HEK293 (cell line): ENCODE data around the gene CDT1.

Source experiments
- AEBP2 ChIP-seq: fragments of 450-650 bp; formaldehyde crosslinking; IDR thresholded peaks from 2 replicates; pipeline ENCODE4 v1.5.1; 2016; ENCODE audit warnings: missing biosample characterization, missing genetic modification characterization, borderline replicate concordance
- HOXC10 ChIP-seq: sonication (generic); formaldehyde crosslinking; IDR thresholded peaks from 2 replicates; pipeline ENCODE4 v1.8.1; 2023; ENCODE audit warnings: mild to moderate bottlenecking, missing genetic modification reagents
- INSM2 ChIP-seq: fragments of 450-650 bp; formaldehyde crosslinking; IDR thresholded peaks from 2 replicates; pipeline ENCODE4 v1.5.1; 2016; ENCODE audit warnings: missing biosample characterization, missing genetic modification characterization
- KLF1 ChIP-seq: fragments of 450-650 bp; formaldehyde crosslinking; IDR thresholded peaks from 2 replicates; pipeline ENCODE4 v1.5.1; 2016; ENCODE audit warnings: missing biosample characterization, missing genetic modification characterization
- PRDM6 ChIP-seq: fragments of 450-650 bp; formaldehyde crosslinking; IDR thresholded peaks from 2 replicates; pipeline ENCODE4 v1.5.1; 2017; ENCODE audit warnings: missing biosample characterization, missing genetic modification characterization
- REST ChIP-seq: fragments of 450-650 bp; formaldehyde crosslinking; IDR thresholded peaks from 2 replicates; pipeline ENCODE4 v1.5.1; 2016; ENCODE audit warnings: missing biosample characterization, missing genetic modification characterization
- ZBTB44 ChIP-seq: fragments of 450-650 bp; IDR thresholded peaks from 2 replicates; pipeline ENCODE4 v1.5.1; 2018; ENCODE audit warnings: missing biosample characterization, mild to moderate bottlenecking, missing genetic modification characterization
- ZFP41 ChIP-seq: fragments of 450-650 bp; formaldehyde crosslinking; IDR thresholded peaks from 2 replicates; pipeline ENCODE4 v1.5.1; 2016; ENCODE audit warnings: missing biosample characterization, missing genetic modification characterization, borderline replicate concordance
- ZIC2 ChIP-seq: fragments of 450-650 bp; formaldehyde crosslinking; IDR thresholded peaks from 2 replicates; pipeline ENCODE4 v1.5.1; 2016; ENCODE audit warnings: missing biosample characterization, missing genetic modification characterization
- ZNF221 ChIP-seq: fragments of 450-650 bp; formaldehyde crosslinking; IDR thresholded peaks from 2 replicates; pipeline ENCODE4 v1.5.1; 2017; ENCODE audit warnings: missing biosample characterization, missing genetic modification characterization, borderline replicate concordance
- ZNF223 ChIP-seq: fragments of 450-650 bp; formaldehyde crosslinking; IDR thresholded peaks from 2 replicates; pipeline ENCODE4 v1.5.1; 2016; ENCODE audit warnings: missing biosample characterization, missing genetic modification characterization
- ZNF280D ChIP-seq: fragments of 450-650 bp; formaldehyde crosslinking; IDR thresholded peaks from 2 replicates; pipeline ENCODE4 v1.5.1; 2016; ENCODE audit warnings: missing biosample characterization, missing genetic modification characterization
- ZNF423 ChIP-seq: fragments of 450-650 bp; formaldehyde crosslinking; IDR thresholded peaks from 2 replicates; pipeline ENCODE4 v1.5.1; 2016; ENCODE audit warnings: missing biosample characterization, missing genetic modification characterization
- ZNF433 ChIP-seq: fragments of 450-650 bp; formaldehyde crosslinking; IDR thresholded peaks from 2 replicates; pipeline ENCODE4 v1.5.1; 2016; ENCODE audit warnings: missing biosample characterization, missing genetic modification characterization, low read depth
- ZNF488 ChIP-seq: fragments of 450-650 bp; formaldehyde crosslinking; IDR thresholded peaks from 2 replicates; pipeline ENCODE4 v1.5.1; 2016; ENCODE audit warnings: missing biosample characterization, missing genetic modification characterization
- ZNF530 ChIP-seq: fragments of 450-650 bp; formaldehyde crosslinking; IDR thresholded peaks from 2 replicates; pipeline ENCODE4 v1.5.1; 2016; ENCODE audit warnings: low read depth, missing biosample characterization, missing genetic modification characterization
- ZNF561 ChIP-seq: fragments of 450-650 bp; IDR thresholded peaks from 2 replicates; pipeline ENCODE4 v1.5.1; 2018; ENCODE audit warnings: missing biosample characterization, missing genetic modification characterization, borderline replicate concordance
- ZNF580 ChIP-seq: fragments of 450-650 bp; formaldehyde crosslinking; IDR thresholded peaks from 2 replicates; pipeline ENCODE4 v1.5.1; 2016; ENCODE audit warnings: missing biosample characterization, missing genetic modification characterization
- ZNF623 ChIP-seq: fragments of 450-650 bp; formaldehyde crosslinking; IDR thresholded peaks from 2 replicates; pipeline ENCODE4 v1.5.1; 2016; ENCODE audit warnings: missing biosample characterization, missing genetic modification characterization
- ZNF701 ChIP-seq: fragments of 450-650 bp; formaldehyde crosslinking; IDR thresholded peaks from 2 replicates; pipeline ENCODE4 v1.5.1; 2016; ENCODE audit warnings: missing biosample characterization, missing genetic modification characterization
- ZNF768 ChIP-seq: fragments of 450-650 bp; formaldehyde crosslinking; IDR thresholded peaks from 2 replicates; pipeline ENCODE4 v1.5.1; 2018; ENCODE audit warnings: missing biosample characterization, mild to moderate bottlenecking, missing genetic modification characterization
- ZSCAN18 ChIP-seq: fragments of 450-650 bp; formaldehyde crosslinking; IDR thresholded peaks from 2 replicates; pipeline ENCODE4 v1.5.1; 2016; ENCODE audit warnings: missing biosample characterization, missing genetic modification characterization

Gene CDT1

GRCh38 chr16:88811769-88812512, 8.4 kb downstream of the CDT1 start, which contains the start of gene APRT (continued):
- TF ChIP-seq PRDM6: no peak
- no peak for TF ChIP-seq HOXC10 (CRISPR knock-in tag)
- no peak for TF ChIP-seq ZNF488 (tag by site-specific recombination)
- no peak; the same call in 1 of the 2 replicates for TF ChIP-seq ZNF223 (tag by site-specific recombination)
- no peak for TF ChIP-seq ZNF433
- peak; percentile 41; the same call in 1 of the 2 replicates for TF ChIP-seq REST
- TF ChIP-seq INSM2: no peak
- TF ChIP-seq ZNF701: no peak
- TF ChIP-seq ZNF221: no peak
- TF ChIP-seq ZNF580 (tag by site-specific recombination): no peak
- no peak for TF ChIP-seq AEBP2 (tag by site-specific recombination)
- no peak; the same call in 1 of the 2 replicates for TF ChIP-seq ZBTB44 (tag by site-specific recombination)
- no peak for TF ChIP-seq ZNF623 (tag by site-specific recombination)
- peak; percentile 10; the same call in 1 of the 2 replicates for TF ChIP-seq ZNF768 (tag by site-specific recombination)
- no peak for TF ChIP-seq ZNF280D (tag by site-specific recombination)
- TF ChIP-seq ZNF561: 0 out of 2 replicates have a peak, but pooled peaks have one; percentile 34
- TF ChIP-seq KLF1 (tag by site-specific recombination): peak; percentile 99
- no peak for TF ChIP-seq ZNF530
- TF ChIP-seq ZIC2 (tag by site-specific recombination): no peak
- TF ChIP-seq ZSCAN18 (tag by site-specific recombination): no peak
- TF ChIP-seq ZNF423 (tag by site-specific recombination): no peak
- TF ChIP-seq ZFP41: no peak
